HCEC 1CT (cell line): ENCODE results near the gene NUP43.
"Not testable (repeated sequence)": the region's sequence is repeated elsewhere in the genome, so short reads cannot be mapped to it uniquely, and the experiment has no call there.

Experiments used
- DNase-seq: peaks from one replicate; pipeline ENCODE4 v3.0.0-alpha.2; 2017

The NUP43 gene

DNA sequence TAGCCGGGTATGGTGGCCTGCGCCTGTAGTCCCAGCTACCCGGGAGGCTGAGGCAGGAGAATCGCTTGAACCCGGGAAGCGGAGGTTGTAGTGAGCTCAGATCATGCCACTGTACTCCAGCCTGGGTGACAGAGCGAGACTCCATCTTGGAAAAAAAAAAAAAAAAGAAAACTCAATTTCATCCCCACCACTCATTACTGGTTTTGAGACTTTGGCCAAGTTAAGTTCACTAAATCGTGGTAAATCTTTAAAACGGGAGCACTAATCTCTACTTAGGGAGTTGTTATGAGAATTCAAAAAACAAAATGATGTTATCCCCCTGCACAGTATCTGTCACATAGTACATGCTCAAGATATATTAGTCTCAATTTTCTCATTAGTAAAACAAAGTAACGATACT, 1.1 kb downstream of the NUP43 start:
- not testable (repeated sequence) for DNase-seq

DNA sequence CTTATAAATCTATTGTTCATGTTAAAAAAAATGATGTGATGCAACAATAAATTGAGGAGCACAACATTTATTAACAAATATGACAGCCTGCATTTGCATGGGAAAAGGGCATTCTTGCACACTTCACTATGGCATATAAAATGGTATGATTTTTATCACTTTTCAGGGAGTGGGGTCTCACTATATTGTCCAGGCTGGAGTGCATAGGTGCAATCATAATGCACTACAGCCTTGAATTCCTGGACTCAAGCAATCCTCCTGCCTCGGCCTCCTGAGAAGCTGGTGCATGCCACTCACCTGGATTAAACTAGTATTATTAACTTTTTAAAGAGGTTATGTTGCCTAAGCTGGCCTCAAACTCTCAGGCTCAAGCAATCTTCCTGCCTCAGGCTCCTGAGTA, 11.4 kb downstream of the NUP43 start:
- no peak for DNase-seq

- no peak for DNase-seq
Observed at GRCh38 chr6:149733089-149733720, 13.1 kb downstream of the NUP43 start.

DNA sequence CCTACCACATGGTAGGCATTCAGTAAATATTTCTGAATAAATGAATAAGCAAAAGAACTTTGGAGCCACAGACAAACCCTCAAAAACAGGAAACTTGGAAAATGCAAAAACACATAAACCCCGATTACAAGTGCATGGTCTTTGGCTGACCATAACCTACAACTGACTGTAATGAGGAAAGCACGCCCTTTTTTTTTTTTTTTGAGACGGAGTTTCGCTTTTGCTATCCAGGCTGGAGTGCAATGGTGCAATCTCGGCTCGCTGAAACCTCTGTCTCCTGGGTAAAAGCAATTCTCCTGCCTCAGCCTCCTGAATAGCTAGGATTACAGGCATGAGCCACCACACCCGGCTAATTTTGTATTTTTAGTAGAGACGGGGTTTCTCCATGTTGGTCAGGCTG, 16.5 kb downstream of the NUP43 start:
- no peak for DNase-seq

DNA sequence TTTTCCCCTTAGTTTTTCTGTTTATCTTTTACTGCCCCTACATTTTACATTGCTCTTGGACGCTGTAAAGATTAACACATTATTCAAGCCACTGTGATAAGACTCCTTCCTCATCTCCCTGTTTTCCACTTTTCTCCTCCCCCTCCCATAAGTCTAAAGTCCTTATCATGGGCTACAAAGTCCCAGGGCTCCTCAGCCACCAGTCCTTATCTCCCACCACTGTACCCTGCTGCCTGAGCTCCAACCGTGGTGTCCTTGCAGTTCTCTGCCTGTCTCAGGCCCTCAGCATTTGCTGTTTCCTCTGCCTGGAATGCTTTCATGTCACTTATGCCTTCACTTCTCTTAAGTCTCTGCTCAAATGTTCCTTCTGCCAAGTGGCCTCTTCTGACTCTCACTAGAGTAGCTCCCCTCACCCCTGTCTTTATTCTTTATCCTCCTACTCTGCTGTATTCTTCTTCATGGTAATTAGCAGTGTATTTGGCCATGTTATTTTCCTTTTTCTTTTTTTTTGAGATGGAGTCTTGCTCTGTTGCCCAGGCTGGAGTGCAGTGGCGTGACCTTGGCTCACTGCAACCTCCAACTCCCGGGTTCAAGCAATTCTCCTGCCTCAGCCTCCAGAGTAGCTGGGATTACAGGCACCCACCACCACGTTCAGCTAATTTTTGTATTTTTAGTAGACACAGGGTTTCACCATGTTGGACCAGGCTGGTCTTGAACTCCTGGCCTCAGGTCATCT, 17.7 kb downstream of the NUP43 start:
- no peak for DNase-seq

DNA sequence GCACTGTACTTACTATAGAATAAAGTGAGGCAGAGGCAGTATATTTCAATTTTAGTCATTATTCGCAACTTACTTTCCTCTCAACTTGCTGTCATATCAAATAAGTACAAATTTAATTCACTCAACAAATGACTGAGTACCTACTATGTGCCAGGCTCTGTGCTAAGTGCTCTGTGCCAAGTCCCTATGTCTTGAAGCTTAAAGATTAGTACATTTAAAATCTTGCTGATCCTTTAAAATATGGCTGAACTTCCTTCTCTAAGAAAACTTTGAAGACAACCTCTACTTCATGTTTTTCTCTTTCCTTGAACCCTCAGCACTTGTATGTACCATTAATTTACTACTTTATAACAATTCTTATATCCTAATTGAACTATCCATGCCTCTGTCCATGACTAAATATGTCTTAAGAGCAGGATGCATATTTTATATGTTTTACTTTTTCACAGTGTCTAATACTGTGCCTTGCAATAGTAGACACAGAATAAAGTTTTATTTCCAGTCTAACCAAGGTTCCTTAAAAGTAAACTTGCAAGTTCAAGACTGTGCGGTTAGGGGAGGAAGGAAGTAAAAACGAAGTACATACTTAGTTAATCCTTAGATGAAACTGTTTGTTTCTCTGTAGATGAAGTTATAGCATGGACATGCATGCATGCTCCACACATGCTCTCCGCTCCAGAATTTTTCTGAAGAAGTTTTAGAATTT, 18.4 kb downstream of the NUP43 start:
- no peak for DNase-seq

DNA sequence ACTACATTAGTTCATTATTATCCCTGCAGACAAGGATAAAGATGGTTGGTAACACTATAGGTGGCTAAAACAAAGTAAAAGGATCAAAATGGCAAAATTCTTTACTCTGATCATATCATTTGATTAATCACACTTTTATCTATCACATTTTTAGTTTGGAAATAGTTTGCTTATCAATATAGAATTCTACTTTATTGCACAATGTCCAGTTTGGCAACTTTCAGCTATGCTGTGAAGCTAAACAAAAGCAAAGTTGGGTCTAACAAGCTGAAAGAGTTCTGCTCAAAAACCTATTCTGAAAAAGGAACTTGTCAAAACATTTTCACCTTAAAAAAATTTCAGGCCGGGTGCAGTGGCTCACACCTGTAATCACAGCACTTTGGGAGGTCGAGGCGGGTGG, 20.5 kb downstream of the NUP43 start:
- no peak for DNase-seq

DNA sequence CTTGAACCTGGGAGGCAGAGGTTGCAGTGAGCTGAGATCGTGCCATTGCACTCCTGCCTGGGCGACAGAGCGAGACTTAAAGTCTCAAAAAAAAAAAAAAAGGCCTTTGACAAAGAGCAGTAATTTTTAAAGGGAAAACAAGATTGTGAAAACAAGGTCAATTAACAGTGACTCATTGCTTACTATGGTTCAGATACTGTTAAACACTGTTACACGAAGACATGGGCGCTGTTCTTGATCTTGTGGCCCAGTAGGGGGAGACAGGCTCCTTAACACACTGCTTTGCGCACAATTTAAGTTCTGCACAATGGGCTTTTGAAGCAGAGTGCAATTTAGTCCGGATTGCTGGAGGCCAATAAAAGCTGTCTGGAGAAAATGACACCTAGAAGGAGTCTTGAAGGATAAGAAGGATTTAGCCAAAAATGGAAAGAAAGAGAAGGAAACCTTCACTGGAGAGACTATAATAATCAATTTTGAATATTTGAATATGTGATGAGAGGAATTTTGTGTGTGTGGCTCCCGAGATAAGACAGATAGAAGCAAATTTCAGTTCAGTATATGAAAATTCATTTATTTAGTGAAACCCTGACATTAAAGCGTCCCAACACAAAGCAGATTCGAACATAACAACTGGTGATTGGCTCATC, 22.4 kb downstream of the NUP43 start:
- peak; percentile 82 for DNase-seq

DNA sequence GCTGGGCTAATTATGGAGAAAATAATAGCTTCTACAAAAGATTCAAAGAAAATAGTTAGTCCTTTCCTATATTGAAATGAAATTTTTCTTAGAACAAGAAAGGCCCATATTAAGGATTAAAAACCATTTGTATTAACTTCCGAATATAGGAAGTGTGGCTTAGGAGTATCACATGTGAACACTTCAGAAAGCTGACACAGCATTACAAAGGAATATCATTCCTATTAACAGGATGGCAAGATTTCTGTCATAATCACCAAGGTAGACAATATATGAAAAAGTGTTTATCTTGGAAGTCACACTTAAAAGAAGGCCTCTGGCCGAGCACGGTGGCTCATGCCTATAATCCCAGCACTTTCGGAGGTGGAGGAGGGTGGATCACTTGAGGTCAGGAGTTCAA, 23.1 kb downstream of the NUP43 start:
- no peak for DNase-seq

- no peak for DNase-seq
Observed at GRCh38 chr6:149719531-149719930, 26.8 kb downstream of the NUP43 start.

DNA sequence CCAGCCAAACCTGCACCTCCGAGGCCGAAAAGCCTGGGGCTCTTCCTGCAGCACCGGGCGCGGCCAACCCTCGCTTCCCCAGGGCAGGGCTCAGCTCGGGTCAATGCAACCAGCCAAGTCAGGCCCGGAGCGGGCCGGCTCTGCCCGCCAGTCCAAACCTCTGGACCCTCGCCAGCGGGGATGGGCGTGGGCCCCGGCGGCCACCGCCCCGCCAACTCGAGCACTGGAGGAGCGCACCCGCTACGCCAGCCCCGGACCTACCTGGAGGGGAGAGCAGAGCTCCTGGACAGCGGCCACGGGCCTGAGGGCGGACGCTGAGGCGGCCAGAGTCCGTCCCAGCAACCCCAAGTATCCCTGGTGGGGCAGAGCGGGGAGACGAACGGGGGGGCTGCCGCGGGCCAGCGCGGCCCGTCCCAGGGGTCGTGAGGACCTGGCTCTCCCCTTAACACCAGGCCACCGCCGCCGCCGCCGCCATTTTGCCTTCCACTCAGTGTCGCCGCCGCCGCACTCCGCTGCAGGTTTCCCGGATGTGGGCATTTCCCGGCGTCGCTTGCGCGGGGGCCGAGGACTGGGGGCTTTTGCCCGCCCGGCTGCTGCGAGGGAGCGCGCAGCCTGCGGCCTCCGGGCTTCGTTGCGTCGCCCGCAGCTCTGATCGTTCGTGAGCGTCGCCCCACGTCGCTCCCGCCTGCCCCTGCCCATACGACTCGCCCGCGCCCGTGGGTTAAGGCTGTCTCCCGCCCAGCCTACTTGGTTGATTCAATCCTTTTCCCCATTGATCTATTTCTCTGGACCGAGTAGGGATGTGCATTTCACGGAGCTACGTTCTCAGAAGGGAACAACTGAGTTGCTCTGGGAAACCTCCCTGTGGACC, 28.5 kb downstream of the NUP43 start, which contains the start of gene LATS1:
Gene LATS1, minus strand, starts transcription at position 514 of the 871 bp plus-strand sequence. CDS start 15,975 bp downstream, outside the sequence.
- DNase-seq: peak; percentile 82

DNA sequence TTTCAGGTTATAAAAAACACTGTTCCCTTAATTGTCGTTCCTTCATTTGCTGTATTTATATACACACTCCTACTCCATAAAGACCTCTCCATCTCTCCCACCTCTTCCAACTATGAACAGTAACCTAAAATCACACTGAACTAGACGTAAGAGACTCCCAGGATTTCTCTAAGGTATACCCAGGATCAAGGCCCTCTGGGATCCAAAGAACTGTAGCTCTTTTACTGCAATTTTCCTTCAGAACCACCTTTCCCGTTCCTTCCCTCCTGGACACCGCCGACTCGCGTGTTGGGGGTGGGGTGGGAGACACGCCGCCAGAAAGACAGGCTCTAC, 29.1 kb downstream of the NUP43 start:
- no peak for DNase-seq

GRCh38 chr6:149716181-149716963, 30.0 kb downstream of the NUP43 start:
- DNase-seq: no peak

DNA sequence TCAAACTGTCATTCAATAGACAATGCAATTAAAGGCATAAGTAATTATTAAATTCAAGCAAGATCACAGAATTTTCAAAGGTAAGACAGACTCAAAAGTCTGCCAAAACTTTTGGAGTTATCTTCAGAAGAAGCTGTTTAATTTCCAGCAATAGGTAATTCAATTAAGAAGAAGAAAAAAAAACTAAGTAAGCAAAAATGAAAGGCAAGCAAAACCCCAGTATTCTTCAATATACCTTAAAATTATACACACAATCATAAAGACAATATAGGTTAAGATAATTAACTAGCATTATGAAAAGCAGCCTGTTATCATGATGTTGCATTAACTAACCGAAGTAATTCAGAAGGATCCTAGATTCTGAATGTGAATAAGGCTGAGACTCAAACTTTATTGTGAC, 31.9 kb downstream of the NUP43 start:
- no peak for DNase-seq

DNA sequence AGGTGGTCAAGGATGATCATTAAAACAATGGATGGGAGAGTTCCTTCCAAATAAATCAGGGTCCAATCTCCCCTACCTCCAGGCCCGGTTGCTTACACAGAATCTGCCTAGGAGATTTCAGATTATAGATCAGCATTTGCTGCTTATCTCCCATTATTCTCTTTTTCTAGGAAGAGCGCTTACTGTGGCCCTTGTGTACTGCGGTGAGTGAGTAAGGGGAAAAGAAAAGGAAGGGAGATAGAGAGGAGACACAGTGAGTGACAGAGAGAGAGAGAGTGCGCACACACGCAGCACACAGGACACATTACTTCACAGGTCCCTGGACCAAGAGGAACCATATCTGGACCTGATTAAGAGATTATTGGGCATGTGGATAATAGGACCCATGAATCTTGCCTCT, 34.6 kb downstream of the NUP43 start:
- DNase-seq: no peak

DNA sequence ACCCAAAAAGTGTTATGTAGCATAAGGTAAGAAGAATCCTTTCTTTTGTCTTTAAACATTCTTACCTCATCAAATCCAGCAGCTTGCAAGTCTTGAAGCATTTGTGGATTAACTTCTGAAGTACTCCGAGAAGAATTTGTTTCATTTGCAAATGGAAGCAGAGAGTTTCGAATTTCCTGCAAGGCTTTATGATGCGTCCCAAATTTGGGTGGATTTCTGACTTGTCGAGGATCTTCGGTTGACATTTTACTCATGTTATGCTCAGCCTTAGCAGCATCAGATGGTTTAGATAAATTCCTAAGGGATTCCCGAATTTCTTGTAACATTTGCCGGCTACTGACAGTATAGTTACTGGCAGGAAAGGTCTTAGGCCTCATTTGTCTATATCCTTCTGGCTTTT, 44.6 kb downstream of the NUP43 start:
- no peak for DNase-seq

GRCh38 chr6:149699150-149699549, 47.2 kb downstream of the NUP43 start:
- DNase-seq: no peak

GRCh38 chr6:149698175-149698574, 48.2 kb downstream of the NUP43 start:
- no peak for DNase-seq

- DNase-seq: peak; percentile 53
Observed at GRCh38 chr6:149696901-149697300, 49.4 kb downstream of the NUP43 start.

DNA sequence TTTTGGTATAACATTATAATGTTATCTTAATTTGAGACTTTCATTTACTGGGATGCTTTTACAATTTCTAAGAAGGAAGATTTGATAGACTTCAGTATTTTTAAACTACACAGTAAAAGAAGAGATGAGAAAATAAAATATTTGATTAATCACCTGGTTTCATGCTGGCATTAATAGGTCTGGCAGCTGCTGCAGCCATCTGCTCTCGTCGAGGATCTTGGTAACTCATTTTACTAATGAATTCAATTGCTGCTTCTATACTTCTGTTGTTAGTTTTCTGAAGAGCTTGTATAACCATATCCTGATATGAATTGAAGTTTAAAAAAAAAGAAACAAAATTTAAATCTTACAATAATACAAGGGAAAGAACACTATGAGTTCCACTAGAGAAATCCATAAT, 51.4 kb downstream of the NUP43 start:
- DNase-seq: no peak

- DNase-seq: no peak
Observed at GRCh38 chr6:149691201-149691600, 55.1 kb downstream of the NUP43 start.

GRCh38 chr6:149686230-149686629, 60.1 kb downstream of the NUP43 start:
- DNase-seq: no peak
